ENCODE measurements around the gene CD244.

Gene CD244

GRCh38 chr1:160826546-160826945 lies 36.1 kb downstream of the CD244 start:
- DNase-seq (ENCODE audit: low read depth in 1 of 2, low spot score in 1 of 2), result no peak
- TF ChIP-seq GABPA (IDR thresholded peaks at IDR 0.05; ENCODE audit: low read depth) (no peak), POLR2AphosphoS5 (IDR thresholded peaks at IDR 0.05; ENCODE audit: low read depth) (no peak), REST (IDR thresholded peaks at IDR 0.05; ENCODE audit: insufficient replicate concordance, low read depth) (no peak), SPI1 (IDR thresholded peaks at IDR 0.05; ENCODE audit: borderline replicate concordance, low read depth) (no peak), CTCF (IDR thresholded peaks at IDR 0.05; ENCODE audit: insufficient read depth, low read length) (no peak)

GRCh38 chr1:160823296-160823695 lies 39.4 kb downstream of the CD244 start:
- TF ChIP-seq GABPA (IDR thresholded peaks at IDR 0.05; ENCODE audit: low read depth), result no peak
- TF ChIP-seq POLR2AphosphoS5 (IDR thresholded peaks at IDR 0.05; ENCODE audit: low read depth), result no peak
- TF ChIP-seq SPI1 (IDR thresholded peaks at IDR 0.05; ENCODE audit: borderline replicate concordance, low read depth), result no peak
- TF ChIP-seq CTCF (IDR thresholded peaks at IDR 0.05; ENCODE audit: insufficient read depth, low read length), result no peak
- no peak for DNase-seq (ENCODE audit: low read depth in 1 of 2, low spot score in 1 of 2)
- Histone ChIP-seq H3K27me3 (ENCODE audit: insufficient read depth, poor library complexity, severe bottlenecking) (no peaks in the 10 kb centered on the region), H3K27ac (replicated peaks) (no peak overlapping the region), H3K4me3 (replicated peaks; ENCODE audit: insufficient read depth, low read length) (no peak overlapping the region)

More at GRCh38 chr1:160826546-160826945, 36.1 kb downstream of the CD244 start:
- no peak overlapping the region for H3K27ac ChIP-seq (replicated peaks)
- H3K4me3 ChIP-seq (replicated peaks; ENCODE audit: insufficient read depth, low read length), result no peak overlapping the region
- no peaks in the 10 kb centered on the region for H3K27me3 ChIP-seq (ENCODE audit: insufficient read depth, poor library complexity, severe bottlenecking)

GRCh38 chr1:160821627-160822026 lies 41.1 kb downstream of the CD244 start:
- Histone ChIP-seq H3K4me3 (replicated peaks; ENCODE audit: insufficient read depth, low read length) (no peak overlapping the region), H3K27me3 (ENCODE audit: insufficient read depth, poor library complexity, severe bottlenecking) (no peaks in the 10 kb centered on the region), H3K27ac (replicated peaks) (no peak overlapping the region)
- no peak for DNase-seq (ENCODE audit: low read depth in 1 of 2, low spot score in 1 of 2)
- TF ChIP-seq GABPA (IDR thresholded peaks at IDR 0.05; ENCODE audit: low read depth) (no peak), SPI1 (IDR thresholded peaks at IDR 0.05; ENCODE audit: borderline replicate concordance, low read depth) (no peak), CTCF (IDR thresholded peaks at IDR 0.05; ENCODE audit: insufficient read depth, low read length) (no peak), POLR2AphosphoS5 (IDR thresholded peaks at IDR 0.05; ENCODE audit: low read depth) (no peak), REST (IDR thresholded peaks at IDR 0.05; ENCODE audit: insufficient replicate concordance, low read depth) (no peak)

GRCh38 chr1:160819186-160819585 lies 43.5 kb downstream of the CD244 start:
- Histone ChIP-seq H3K27me3 (ENCODE audit: insufficient read depth, poor library complexity, severe bottlenecking) (no peaks in the 10 kb centered on the region), H3K27ac (replicated peaks) (no peak overlapping the region), H3K4me3 (replicated peaks; ENCODE audit: insufficient read depth, low read length) (no peak overlapping the region)
- DNase-seq (ENCODE audit: low read depth in 1 of 2, low spot score in 1 of 2), result no peak
- TF ChIP-seq CTCF (IDR thresholded peaks at IDR 0.05; ENCODE audit: insufficient read depth, low read length) (no peak), GABPA (IDR thresholded peaks at IDR 0.05; ENCODE audit: low read depth) (no peak), REST (IDR thresholded peaks at IDR 0.05; ENCODE audit: insufficient replicate concordance, low read depth) (no peak), POLR2AphosphoS5 (IDR thresholded peaks at IDR 0.05; ENCODE audit: low read depth) (no peak), SPI1 (IDR thresholded peaks at IDR 0.05; ENCODE audit: borderline replicate concordance, low read depth) (no peak)
